Measurements from ENCODE around the gene GLP1R.

- no peak for TF ChIP-seq RAD21 (IDR thresholded peaks at IDR 0.05; ENCODE audit: low read length)
- TF ChIP-seq CTCF (conservative IDR thresholded peaks at IDR 0.05; ENCODE audit: low read depth, low read length): no peak
- no peak for TF ChIP-seq MAZ (IDR thresholded peaks at IDR 0.05; ENCODE audit: borderline replicate concordance, low read depth, low read length)
- no peak for TF ChIP-seq POLR2A (IDR thresholded peaks at IDR 0.05; ENCODE audit: low read depth, low read length)
- TF ChIP-seq USF2 (IDR thresholded peaks at IDR 0.05; ENCODE audit: low read depth, low read length): no peak
- no peak for TF ChIP-seq CEBPB (IDR thresholded peaks at IDR 0.05; ENCODE audit: low read depth, low read length)
- TF ChIP-seq RFX5 (IDR thresholded peaks at IDR 0.05; ENCODE audit: low read depth, low read length): no peak
Observed at GRCh38 chr6:39037707-39038106, 10.9 kb upstream of the GLP1R start.
